Measurements from ENCODE around the gene GPR78.
"Not testable (repeated sequence)": the region's sequence is repeated elsewhere in the genome, so short reads cannot be mapped to it uniquely, and the experiment has no call there.

GPR78 gene

GRCh38 chr4:8616831-8617230, 36.6 kb downstream of the GPR78 start:
- H3K4me1 ChIP-seq = no peaks in the 10 kb centered on the region
- no peaks in the 10 kb centered on the region for H3K36me3 ChIP-seq (ENCODE audit: control insufficient read depth, insufficient read depth, low read length)
- no peaks in the 10 kb centered on the region for H3K79me2 ChIP-seq
- TF ChIP-seq CTCF (IDR thresholded peaks at IDR 0.05) = no peak
- no peak overlapping the region for H3K9ac ChIP-seq
- H3K9me3 ChIP-seq (ENCODE audit: control insufficient read depth, low read length) = no peaks in the 10 kb centered on the region
- no peak overlapping the region for H3K4me3 ChIP-seq (ENCODE audit: low read depth, low read length)
- H3K27me3 ChIP-seq (ENCODE audit: control insufficient read depth, insufficient read depth, low read length) = no peaks in the 10 kb centered on the region
- H3K4me2 ChIP-seq (ENCODE audit: low read length) = no peak overlapping the region
- no peak overlapping the region for H3K27ac ChIP-seq
- no peak overlapping the region for H2AFZ ChIP-seq

- Histone ChIP-seq H3K4me1 (no peaks in the 10 kb centered on the region), H3K79me2 (no peaks in the 10 kb centered on the region), H3K9me3 (ENCODE audit: control insufficient read depth, low read length) (no peaks in the 10 kb centered on the region), H2AFZ (no peak overlapping the region), H3K27ac (no peak overlapping the region), H3K27me3 (ENCODE audit: control insufficient read depth, insufficient read depth, low read length) (no peaks in the 10 kb centered on the region), H3K4me3 (ENCODE audit: low read depth, low read length) (no peak overlapping the region), H3K4me2 (ENCODE audit: low read length) (no peak overlapping the region), H3K36me3 (ENCODE audit: control insufficient read depth, insufficient read depth, low read length) (no peaks in the 10 kb centered on the region), H3K9ac (no peak overlapping the region)
- TF ChIP-seq CTCF (IDR thresholded peaks at IDR 0.05) = no peak
Measured at GRCh38 chr4:8617486-8618040, 37.4 kb downstream of the GPR78 start.

- Histone ChIP-seq H2AFZ (no peak overlapping the region), H3K4me2 (ENCODE audit: low read length) (no peak overlapping the region), H3K79me2 (no peaks in the 10 kb centered on the region), H3K4me1 (no peaks in the 10 kb centered on the region), H3K36me3 (ENCODE audit: control insufficient read depth, insufficient read depth, low read length) (no peaks in the 10 kb centered on the region), H3K27ac (no peak overlapping the region), H3K9ac (no peak overlapping the region), H3K4me3 (ENCODE audit: low read depth, low read length) (no peak overlapping the region), H3K9me3 (ENCODE audit: control insufficient read depth, low read length) (no peaks in the 10 kb centered on the region), H3K27me3 (ENCODE audit: control insufficient read depth, insufficient read depth, low read length) (no peaks in the 10 kb centered on the region)
- no peak for TF ChIP-seq CTCF (IDR thresholded peaks at IDR 0.05)
Measured at GRCh38 chr4:8618421-8618820, 38.2 kb downstream of the GPR78 start.

GRCh38 chr4:8618961-8619720, 38.9 kb downstream of the GPR78 start:
- Histone ChIP-seq H3K9ac (no peak overlapping the region), H3K4me3 (ENCODE audit: low read depth, low read length) (no peak overlapping the region), H3K4me2 (ENCODE audit: low read length) (no peak overlapping the region), H3K9me3 (ENCODE audit: control insufficient read depth, low read length) (no peaks in the 10 kb centered on the region), H3K79me2 (no peaks in the 10 kb centered on the region), H3K4me1 (no peaks in the 10 kb centered on the region), H3K27ac (no peak overlapping the region), H2AFZ (no peak overlapping the region), H3K36me3 (ENCODE audit: control insufficient read depth, insufficient read depth, low read length) (no peaks in the 10 kb centered on the region), H3K27me3 (ENCODE audit: control insufficient read depth, insufficient read depth, low read length) (no peaks in the 10 kb centered on the region)
- no peak for TF ChIP-seq CTCF (IDR thresholded peaks at IDR 0.05)

- not testable (repeated sequence) for H3K27me3 ChIP-seq (ENCODE audit: control insufficient read depth, insufficient read depth, low read length); H2AFZ ChIP-seq; H3K27ac ChIP-seq; H3K9ac ChIP-seq; H3K9me3 ChIP-seq (ENCODE audit: control insufficient read depth, low read length); H3K4me2 ChIP-seq (ENCODE audit: low read length); H3K79me2 ChIP-seq; H3K4me3 ChIP-seq (ENCODE audit: low read depth, low read length); H3K36me3 ChIP-seq (ENCODE audit: control insufficient read depth, insufficient read depth, low read length); H3K4me1 ChIP-seq
Measured at GRCh38 chr4:8621135-8621534, 40.9 kb downstream of the GPR78 start.

GRCh38 chr4:8624601-8625272, 44.5 kb downstream of the GPR78 start:
- not testable (repeated sequence) for H3K9ac ChIP-seq; H3K36me3 ChIP-seq (ENCODE audit: control insufficient read depth, insufficient read depth, low read length); H2AFZ ChIP-seq; H3K9me3 ChIP-seq (ENCODE audit: control insufficient read depth, low read length); H3K4me3 ChIP-seq (ENCODE audit: low read depth, low read length); H3K27ac ChIP-seq; H3K79me2 ChIP-seq; H3K4me2 ChIP-seq (ENCODE audit: low read length); H3K27me3 ChIP-seq (ENCODE audit: control insufficient read depth, insufficient read depth, low read length); H3K4me1 ChIP-seq

- not testable (repeated sequence) for H3K9me3 ChIP-seq (ENCODE audit: control insufficient read depth, low read length); H3K4me3 ChIP-seq (ENCODE audit: low read depth, low read length); H3K79me2 ChIP-seq; H3K9ac ChIP-seq; H3K36me3 ChIP-seq (ENCODE audit: control insufficient read depth, insufficient read depth, low read length); H2AFZ ChIP-seq; H3K27ac ChIP-seq; H3K4me2 ChIP-seq (ENCODE audit: low read length); H3K4me1 ChIP-seq; H3K27me3 ChIP-seq (ENCODE audit: control insufficient read depth, insufficient read depth, low read length)
Measured at GRCh38 chr4:8630240-8630905, 50.2 kb downstream of the GPR78 start.
